Stimulated activated CD4-positive, alpha-beta T cell treated with anti-CD3 and anti-CD28 coated beads, Interleukin-1b, Interleukin-23, amount 100 ng/mL, for 24 hours (primary cell): ENCODE data around the gene NCMAP.
"Not testable (repeated sequence)": the region's sequence is repeated elsewhere in the genome, so short reads cannot be mapped to it uniquely, and the experiment has no call there.

Source experiments
- DNase-seq, 4 experiments: peaks; one replicate each; pipeline ENCODE4 v3.0.0-alpha.2; 2020; ENCODE audit warnings: low read depth in 4 of 4, low spot score in 1 of 4

NCMAP gene

GRCh38 chr1:24541711-24542346 lies 14.1 kb upstream of the NCMAP start:
- no peak for DNase-seq

- DNase-seq, result no peak
Observed at GRCh38 chr1:24544239-24544638, 11.6 kb upstream of the NCMAP start.

DNA sequence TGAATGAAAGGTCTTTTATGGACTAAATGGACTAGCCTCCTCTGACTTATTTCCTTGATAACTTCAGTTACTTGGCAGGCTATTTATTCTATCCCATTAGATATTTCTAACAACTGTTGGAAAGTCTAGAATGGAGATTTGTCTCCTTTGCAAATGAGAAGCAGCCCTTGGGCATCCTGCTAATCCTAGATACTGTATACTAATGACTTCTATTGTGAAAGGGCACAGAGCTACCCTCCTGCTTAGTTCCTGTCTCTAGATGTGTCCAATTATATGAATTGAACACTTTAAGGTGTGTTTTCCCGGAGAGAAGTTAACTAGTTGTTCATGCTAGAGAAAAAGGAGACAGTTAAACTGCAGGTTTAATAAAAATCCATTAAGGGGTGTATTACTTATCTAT lies 10.2 kb upstream of the NCMAP start:
- DNase-seq, result no peak

DNA sequence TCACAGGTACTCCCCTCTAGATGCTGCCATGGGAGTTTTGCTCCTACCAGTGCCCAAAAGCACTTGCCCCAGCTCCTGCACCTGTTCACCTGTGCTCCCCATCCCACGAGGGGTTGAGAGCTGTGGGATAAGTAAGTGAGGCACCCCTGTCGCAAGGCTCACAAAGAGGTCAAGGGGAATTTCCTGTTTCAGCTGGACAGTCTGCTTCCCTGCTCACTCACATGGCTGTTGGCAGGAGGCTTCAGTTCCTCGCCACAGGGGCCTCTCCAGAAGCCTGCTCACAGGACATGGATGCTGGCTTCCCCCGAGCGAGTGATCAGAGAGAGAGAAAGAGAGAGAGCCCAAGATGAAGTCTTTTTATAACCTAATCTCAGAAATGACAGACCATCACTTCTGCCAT lies 8.7 kb upstream of the NCMAP start:
- DNase-seq, result no peak

DNA sequence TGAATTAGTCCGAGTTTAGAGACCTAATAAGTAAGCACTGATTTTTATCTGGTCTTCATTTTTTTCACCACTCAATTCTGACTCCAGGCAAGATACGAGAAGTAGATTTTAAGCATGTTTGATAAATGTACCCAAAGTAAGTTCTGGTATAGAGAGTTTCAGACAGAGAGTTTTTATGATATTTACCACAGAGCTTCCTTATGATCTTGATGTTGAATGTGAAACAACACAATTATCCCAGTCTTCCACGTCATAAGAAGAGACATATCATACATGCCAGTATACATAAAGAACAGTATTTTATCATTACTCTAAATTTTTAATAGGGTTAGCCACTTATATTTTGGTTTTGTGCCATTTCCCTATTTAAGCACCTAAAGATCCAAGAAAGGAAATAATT lies 7.8 kb upstream of the NCMAP start:
- DNase-seq, result no peak

- not testable (repeated sequence) for DNase-seq
Observed at GRCh38 chr1:24549210-24549609, 6.7 kb upstream of the NCMAP start.

- DNase-seq, result no peak
Observed at GRCh38 chr1:24551290-24551959, 4.5 kb upstream of the NCMAP start.

DNA sequence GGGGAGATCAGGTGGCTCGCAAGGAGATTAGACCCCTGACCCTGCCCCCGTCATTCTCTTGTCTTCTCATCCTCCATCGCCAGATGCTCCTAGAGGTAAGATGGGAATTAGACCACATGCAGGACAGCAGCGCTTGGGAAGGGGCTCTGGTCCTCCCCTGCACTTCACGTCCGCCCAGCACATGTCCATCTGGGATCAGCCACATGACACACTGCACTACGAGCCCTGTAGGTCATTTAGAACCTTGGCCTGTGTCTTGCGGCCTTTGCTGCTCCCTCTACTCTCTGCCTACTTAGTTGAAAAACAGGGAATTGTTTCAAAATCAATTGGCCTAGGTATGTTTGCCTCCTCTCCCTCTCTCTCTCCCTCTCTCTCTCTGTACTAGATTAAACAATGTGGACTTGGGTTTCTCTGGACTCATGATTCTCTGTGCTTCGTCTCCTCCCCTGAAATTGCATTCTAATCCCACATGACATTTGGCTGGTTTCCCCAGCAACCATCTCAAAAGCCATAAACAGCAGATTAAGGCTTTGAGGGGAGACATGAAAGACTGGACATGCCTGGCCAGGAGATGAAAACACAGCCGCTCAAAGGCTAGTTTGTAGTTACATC lies 3.8 kb upstream of the NCMAP start:
- no peak for DNase-seq

GRCh38 chr1:24553931-24554330 lies 2.0 kb upstream of the NCMAP start:
- no peak for DNase-seq

GRCh38 chr1:24554714-24555113 lies 1.2 kb upstream of the NCMAP start:
- DNase-seq, result no peak

- no peak for DNase-seq
Observed at GRCh38 chr1:24556414-24556795, 518 bp downstream of the NCMAP start.

DNA sequence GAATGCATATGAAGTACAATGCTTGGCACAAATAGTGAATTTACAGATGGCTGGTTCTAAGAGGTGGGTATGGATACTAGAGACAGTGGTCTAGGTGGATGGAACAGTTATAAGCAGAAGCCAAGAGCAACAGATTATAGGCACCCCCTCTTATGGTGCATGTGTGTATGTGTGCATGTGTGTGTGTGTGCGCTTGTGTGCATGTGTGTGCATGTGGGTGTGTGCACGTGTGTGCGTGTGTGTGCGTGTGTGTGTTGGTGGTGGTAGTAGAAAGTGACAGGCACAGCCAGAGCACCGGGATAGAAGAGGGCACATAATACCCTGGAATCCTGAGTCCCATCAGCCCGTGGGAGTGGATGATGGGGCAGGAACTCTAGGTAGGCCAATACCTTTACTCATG lies 1.3 kb downstream of the NCMAP start:
- DNase-seq, result no peak

GRCh38 chr1:24557711-24558131 lies 1.8 kb downstream of the NCMAP start:
- no peak for DNase-seq

DNA sequence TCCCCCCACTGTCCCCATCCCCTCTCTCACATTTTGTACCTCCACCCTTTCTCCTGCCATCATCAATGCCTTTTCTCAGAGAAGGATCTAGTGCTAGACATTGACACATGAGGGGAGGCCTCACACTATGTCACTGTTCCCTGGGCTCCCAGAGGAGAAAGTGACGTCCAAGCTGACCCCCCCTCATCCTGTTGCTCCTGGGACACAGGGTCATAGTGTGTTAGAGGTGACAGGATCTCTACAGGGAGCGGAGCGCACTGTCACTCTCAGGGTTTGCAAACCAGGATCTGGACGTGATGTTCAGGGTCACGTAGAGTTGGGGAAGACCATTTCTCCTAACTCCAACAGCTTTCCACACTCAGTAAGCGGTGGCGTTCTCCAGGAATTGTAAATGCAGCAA lies 2.6 kb downstream of the NCMAP start:
- DNase-seq, result no peak

GRCh38 chr1:24558902-24559791 lies 3.3 kb downstream of the NCMAP start:
- DNase-seq, result no peak

- DNase-seq, result no peak
Observed at GRCh38 chr1:24560361-24560760, 4.5 kb downstream of the NCMAP start.

- no peak for DNase-seq
Observed at GRCh38 chr1:24562625-24563024, 6.7 kb downstream of the NCMAP start.

DNA sequence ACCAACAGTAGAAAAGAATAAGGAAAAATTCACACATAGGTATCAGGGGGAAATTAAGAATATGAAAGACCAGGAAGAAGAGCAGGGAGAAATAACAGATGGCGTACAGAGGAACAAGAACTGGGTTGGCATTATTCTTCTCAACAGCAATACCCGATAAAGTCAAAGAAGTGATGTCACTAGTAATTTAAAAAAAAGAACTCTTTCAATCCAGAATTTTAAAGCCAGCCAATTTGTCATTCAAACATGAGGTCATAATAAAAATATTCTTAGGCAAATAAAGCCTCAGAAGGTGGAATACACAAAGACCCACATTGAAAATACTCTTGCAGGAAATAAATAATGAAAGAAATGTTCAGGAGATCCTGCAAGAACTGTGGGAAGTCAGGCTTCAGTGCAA lies 8.8 kb downstream of the NCMAP start:
- no peak for DNase-seq

GRCh38 chr1:24566236-24566867 lies 10.5 kb downstream of the NCMAP start:
- DNase-seq, result no peak

DNA sequence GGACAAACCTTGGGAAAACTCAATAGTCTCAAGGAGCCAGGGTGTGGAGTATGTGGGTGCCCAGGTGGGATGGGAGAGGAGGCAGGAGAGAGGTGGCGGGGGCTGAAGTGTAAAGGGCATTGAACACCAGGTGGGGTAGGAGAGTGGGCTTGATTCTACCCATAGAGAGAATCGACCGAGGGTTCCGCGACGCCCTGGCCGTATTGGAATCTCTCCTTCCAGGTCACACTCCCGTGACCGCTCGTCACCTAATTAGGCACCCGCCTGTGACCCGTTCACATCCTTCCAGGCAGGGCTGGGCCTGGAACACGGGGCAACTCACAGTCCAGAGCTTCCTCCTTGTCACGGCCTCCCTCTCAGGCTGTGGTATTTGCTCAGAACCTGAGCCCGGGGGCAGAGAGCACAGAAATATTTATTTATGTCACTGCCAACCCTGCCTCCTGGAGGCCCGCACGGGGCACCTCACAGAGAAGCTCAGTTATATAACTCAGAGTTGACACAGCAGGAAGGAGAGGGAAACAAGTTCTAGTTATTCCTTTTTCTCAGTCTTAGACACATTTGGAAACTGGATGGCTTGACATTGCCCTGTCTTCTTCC lies 12.0 kb downstream of the NCMAP start:
- DNase-seq, result no peak

GRCh38 chr1:24568475-24568874 lies 12.6 kb downstream of the NCMAP start:
- no peak for DNase-seq
